BE2C (cell line): Measurements from ENCODE around the gene CDKN2B-AS1.

ENCODE experiments used
- DNase-seq: peaks from one replicate; pipeline ENCODE4 v3.0.0-alpha.2; 2020
- H3K27me3 ChIP-seq: fragments of 250-450 bp; sonication (Bioruptor Pico); 2 replicates; pipeline ENCODE4 v1.5.1; 2020; ENCODE audit warnings: mild to moderate bottlenecking
- H3K36me3 ChIP-seq: fragments of 250-450 bp; sonication (Bioruptor Pico); 2 replicates; pipeline ENCODE4 v1.5.1; 2020; ENCODE audit warnings: mild to moderate bottlenecking
- H3K4me1 ChIP-seq: fragments of 250-450 bp; sonication (Bioruptor Pico); 2 replicates; pipeline ENCODE4 v1.5.1; 2020
- H3K4me3 ChIP-seq: 2 replicates; pipeline ENCODE4 v1.5.1; 2011; ENCODE audit warnings: low read depth, low read length
- H3K9me3 ChIP-seq: fragments of 250-450 bp; sonication (Bioruptor Pico); 2 replicates; pipeline ENCODE4 v1.5.1; 2020
- TF ChIP-seq, protein P1 (sequence below): IDR thresholded peaks from 2 replicates; pipeline ENCODE4 v1.5.1; 2012; ENCODE audit warnings: mild to moderate bottlenecking, low read depth, low read length

The CDKN2B-AS1 gene

DNA sequence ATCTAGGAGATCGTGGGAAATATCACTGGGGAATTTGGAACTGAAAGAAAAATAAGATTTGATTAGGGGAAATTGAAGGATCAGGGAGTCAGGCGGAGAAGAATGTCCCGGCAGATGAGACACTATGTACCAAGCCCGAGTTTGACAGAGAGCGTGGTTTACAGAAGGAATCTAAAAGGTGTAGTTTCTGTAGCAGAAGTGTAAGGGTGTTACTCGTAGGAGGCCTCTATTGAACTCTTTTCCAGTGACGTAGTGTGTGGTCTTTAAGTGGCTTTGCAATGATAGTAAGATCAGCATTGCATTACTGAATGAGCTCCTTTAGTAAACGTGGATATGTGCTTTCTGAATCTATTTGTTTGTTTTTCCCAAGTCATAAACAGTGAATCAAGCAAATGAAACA is 73.8 kb downstream of the CDKN2B-AS1 start:
- no peaks in the 10 kb centered on the region; the same call in 1 of the 2 replicates for H3K27me3 ChIP-seq
- no peaks in the 10 kb centered on the region for H3K9me3 ChIP-seq
- TF ChIP-seq, protein P1, sequence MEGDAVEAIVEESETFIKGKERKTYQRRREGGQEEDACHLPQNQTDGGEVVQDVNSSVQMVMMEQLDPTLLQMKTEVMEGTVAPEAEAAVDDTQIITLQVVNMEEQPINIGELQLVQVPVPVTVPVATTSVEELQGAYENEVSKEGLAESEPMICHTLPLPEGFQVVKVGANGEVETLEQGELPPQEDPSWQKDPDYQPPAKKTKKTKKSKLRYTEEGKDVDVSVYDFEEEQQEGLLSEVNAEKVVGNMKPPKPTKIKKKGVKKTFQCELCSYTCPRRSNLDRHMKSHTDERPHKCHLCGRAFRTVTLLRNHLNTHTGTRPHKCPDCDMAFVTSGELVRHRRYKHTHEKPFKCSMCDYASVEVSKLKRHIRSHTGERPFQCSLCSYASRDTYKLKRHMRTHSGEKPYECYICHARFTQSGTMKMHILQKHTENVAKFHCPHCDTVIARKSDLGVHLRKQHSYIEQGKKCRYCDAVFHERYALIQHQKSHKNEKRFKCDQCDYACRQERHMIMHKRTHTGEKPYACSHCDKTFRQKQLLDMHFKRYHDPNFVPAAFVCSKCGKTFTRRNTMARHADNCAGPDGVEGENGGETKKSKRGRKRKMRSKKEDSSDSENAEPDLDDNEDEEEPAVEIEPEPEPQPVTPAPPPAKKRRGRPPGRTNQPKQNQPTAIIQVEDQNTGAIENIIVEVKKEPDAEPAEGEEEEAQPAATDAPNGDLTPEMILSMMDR = no peak
- no peaks in the 10 kb centered on the region for H3K36me3 ChIP-seq
- no peaks in the 10 kb centered on the region for H3K4me1 ChIP-seq
- no peak overlapping the region for H3K4me3 ChIP-seq
- no peak for DNase-seq

DNA sequence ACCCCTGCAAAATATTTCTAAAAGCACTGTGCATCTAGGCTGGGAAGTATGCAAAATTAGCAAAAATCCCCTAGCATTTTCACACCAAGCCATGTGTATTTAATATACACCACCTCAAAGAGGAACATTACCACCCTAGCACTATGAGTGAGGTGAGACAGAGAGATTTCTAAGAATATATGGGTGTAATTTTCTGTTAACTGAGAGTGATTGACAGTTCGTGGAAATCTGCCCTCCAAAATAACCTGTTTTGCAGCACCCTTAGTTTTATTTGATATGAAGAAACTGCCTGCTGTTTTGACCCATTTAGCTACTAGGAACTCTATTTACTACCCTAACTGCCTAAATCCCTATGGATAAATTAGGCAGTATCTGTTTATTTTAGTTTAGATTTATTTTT is 78.8 kb downstream of the CDKN2B-AS1 start:
- no peaks in the 10 kb centered on the region; the same call in 1 of the 2 replicates for H3K27me3 ChIP-seq
- H3K4me3 ChIP-seq = no peak overlapping the region
- DNase-seq = no peak
- H3K36me3 ChIP-seq = no peaks in the 10 kb centered on the region
- TF ChIP-seq, protein P1 = no peak
- H3K4me1 ChIP-seq = no peaks in the 10 kb centered on the region
- no peaks in the 10 kb centered on the region for H3K9me3 ChIP-seq

DNA sequence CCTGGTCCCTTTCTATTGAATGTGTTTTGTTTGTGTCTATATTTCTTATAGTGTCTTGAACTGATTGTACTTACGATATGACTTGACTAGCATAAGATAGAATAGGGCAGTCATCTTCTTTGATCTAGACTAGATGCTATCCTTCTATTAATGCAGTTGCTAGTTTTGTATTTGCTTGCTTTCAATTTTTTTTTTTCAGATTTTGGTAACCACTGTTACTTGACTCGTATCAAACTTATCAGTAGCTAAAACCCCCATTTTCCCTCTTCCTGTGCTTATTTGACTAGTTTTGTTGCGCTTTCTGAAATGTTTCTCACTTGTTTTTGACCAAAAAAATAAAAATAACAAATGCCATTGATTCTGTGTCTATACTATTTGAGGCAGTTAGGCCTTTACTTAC is 83.5 kb downstream of the CDKN2B-AS1 start:
- TF ChIP-seq, protein P1 = no peak
- H3K4me1 ChIP-seq = no peaks in the 10 kb centered on the region
- DNase-seq = no peak
- H3K4me3 ChIP-seq = no peak overlapping the region
- no peaks in the 10 kb centered on the region for H3K36me3 ChIP-seq
- H3K9me3 ChIP-seq = no peaks in the 10 kb centered on the region
- no peaks in the 10 kb centered on the region; the same call in 1 of the 2 replicates for H3K27me3 ChIP-seq

DNA sequence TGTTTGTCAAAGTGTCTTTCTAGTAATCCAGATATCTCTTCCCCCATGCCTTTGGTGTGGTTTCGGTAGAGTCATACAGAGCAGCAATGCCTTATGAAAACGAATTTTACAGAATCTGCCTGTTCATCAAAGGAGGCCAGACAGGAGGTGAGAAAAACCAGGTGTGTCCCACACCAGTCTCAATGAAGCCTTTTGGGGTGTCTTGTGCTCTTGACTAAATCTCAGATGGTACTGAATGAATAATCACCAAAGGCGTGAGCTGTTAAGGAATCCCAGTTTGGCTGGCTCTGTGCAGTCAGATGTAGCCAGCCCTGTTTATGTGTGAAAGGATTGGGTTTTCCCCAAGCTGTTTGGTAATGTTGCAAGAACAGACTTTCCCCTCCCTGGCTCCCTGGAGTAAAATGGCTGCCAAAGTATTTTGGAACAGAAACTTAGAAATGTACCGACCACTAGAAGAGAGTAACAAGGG is 85.3 kb downstream of the CDKN2B-AS1 start:
- Histone ChIP-seq H3K27me3 (no peaks in the 10 kb centered on the region), H3K9me3 (no peaks in the 10 kb centered on the region)
- TF ChIP-seq, protein P1 = no peak

DNA sequence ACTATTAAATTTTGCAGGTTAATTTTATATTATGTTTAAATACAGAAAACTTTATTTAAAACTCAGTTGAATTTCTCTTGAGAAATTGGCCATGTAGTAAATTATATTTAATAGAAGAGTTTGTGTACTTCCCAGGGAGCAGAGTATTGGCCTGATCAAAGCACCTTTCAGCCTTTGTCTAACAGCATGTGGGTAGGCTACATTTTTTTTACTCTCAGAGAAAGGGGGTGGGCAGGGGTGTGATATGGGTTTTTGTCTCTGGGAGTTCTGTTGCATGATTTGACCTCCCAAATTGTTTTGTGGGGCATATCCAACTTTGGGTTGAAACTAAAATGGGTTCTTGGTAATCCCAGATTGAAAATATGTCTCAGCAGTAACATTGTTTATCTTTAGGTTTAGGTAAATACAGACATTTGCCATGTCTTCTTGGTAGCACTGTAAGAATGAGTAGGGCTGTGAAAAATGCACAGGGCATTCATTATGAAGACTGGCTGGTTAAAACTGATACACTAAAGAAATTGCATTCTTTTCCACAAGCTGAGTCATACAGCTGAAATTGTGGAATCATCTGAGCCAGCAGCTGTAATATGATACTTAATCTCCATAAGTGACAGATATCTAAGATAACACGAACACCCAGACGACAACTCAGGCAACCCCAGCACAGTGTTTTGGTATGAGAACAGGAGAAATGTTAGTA is 89.9 kb downstream of the CDKN2B-AS1 start:
- H3K4me3 ChIP-seq = no peak overlapping the region
- DNase-seq = no peak

More for the DNA sequence above, 85.3 kb downstream of the CDKN2B-AS1 start:
- no peak for DNase-seq
- Histone ChIP-seq H3K4me3 (no peak overlapping the region), H3K4me1 (no peaks in the 10 kb centered on the region), H3K36me3 (no peaks in the 10 kb centered on the region)

More for the DNA sequence above, 89.9 kb downstream of the CDKN2B-AS1 start:
- H3K27me3 ChIP-seq = no peaks in the 10 kb centered on the region
- no peaks in the 10 kb centered on the region for H3K36me3 ChIP-seq
- H3K9me3 ChIP-seq = no peaks in the 10 kb centered on the region
- no peaks in the 10 kb centered on the region for H3K4me1 ChIP-seq
- TF ChIP-seq, protein P1 = no peak
